Choroid plexus epithelial cell (primary cell): Measurements from ENCODE around the gene PODN.

Source experiments
- DNase-seq: peaks from one replicate; pipeline ENCODE4 v3.0.0-alpha.2; 2010; ENCODE audit warnings: low read depth
- H3K4me3 ChIP-seq: 2 replicates; pipeline ENCODE4 v1.5.1; 2011; ENCODE audit warnings: low read depth, mild to moderate bottlenecking, control low read depth, low read length, moderate library complexity
- CTCF ChIP-seq: conservative IDR thresholded peaks from 2 replicates; pipeline ENCODE4 v1.5.1; 2011; ENCODE audit warnings: low read depth, mild to moderate bottlenecking, control low read depth, inconsistent platforms, low read length, moderate library complexity

PODN gene

GRCh38 chr1:53023546-53023945 is 38.5 kb upstream of the PODN start:
- DNase-seq = no peak
- TF ChIP-seq CTCF = no peak
- no peak overlapping the region for H3K4me3 ChIP-seq

- no peak for DNase-seq
- no peak overlapping the region for H3K4me3 ChIP-seq
- TF ChIP-seq CTCF = no peak
Observed at GRCh38 chr1:53024117-53024516, 37.9 kb upstream of the PODN start.

GRCh38 chr1:53025034-53025768 is 36.8 kb upstream of the PODN start:
- no peak overlapping the region for H3K4me3 ChIP-seq
- DNase-seq = peak; percentile 89
- TF ChIP-seq CTCF = no peak

GRCh38 chr1:53025769-53026112 is 36.3 kb upstream of the PODN start:
- H3K4me3 ChIP-seq = no peak overlapping the region
- no peak for TF ChIP-seq CTCF
- DNase-seq = no peak

GRCh38 chr1:53026254-53026653 is 35.8 kb upstream of the PODN start:
- TF ChIP-seq CTCF = no peak
- H3K4me3 ChIP-seq = no peak overlapping the region
- DNase-seq = no peak

- TF ChIP-seq CTCF = no peak
- H3K4me3 ChIP-seq = no peak overlapping the region
- no peak for DNase-seq
Observed at GRCh38 chr1:53031732-53032131, 30.3 kb upstream of the PODN start.

- no peak for DNase-seq
- TF ChIP-seq CTCF = no peak
Observed at GRCh38 chr1:53037159-53037558, 24.9 kb upstream of the PODN start.

More at GRCh38 chr1:53037159-53037558, 24.9 kb upstream of the PODN start:
- H3K4me3 ChIP-seq = no peak overlapping the region
